Spleen (tissue), 7 donors: Measurements from ENCODE around the gene RABEP1.
A peak's percentile ranks its signal among the peaks of the same experiment; 100 is the strongest.

Experiments
- CTCF ChIP-seq, 11 experiments: fragments of 200-600 bp in 7 of 11; fragments of 450-650 bp in 4 of 11; sonication (generic) in 4 of 11; IDR thresholded peaks in 8 of 11; conservative IDR thresholded peaks in 3 of 11; 1 replicate in 7 of 11; 2 replicates in 4 of 11; pipeline versions ENCODE4 v1.4.0 to v1.8.0; 2016 to 2021; ENCODE audit warnings: antibody characterized with exemption in 11 of 11, inconsistent platforms in 4 of 11, mild to moderate bottlenecking in 1 of 11
- POLR2A ChIP-seq, 3 donors: fragments of 450-650 bp; IDR thresholded peaks; one replicate each; pipeline ENCODE4 v1.5.1; 2017; ENCODE audit warnings: antibody characterized with exemption in 3 of 3, mild to moderate bottlenecking in 1 of 3
- POLR2AphosphoS5 ChIP-seq, 3 donors: sonication (generic); formaldehyde crosslinking; IDR thresholded peaks; one replicate each; pipeline ENCODE4 v1.5.1; 2017; ENCODE audit warnings: antibody characterized with exemption in 3 of 3
- donor health status: DM: no; HTN: no; CAD: no; lungs with moderate emphysema.
- donor health status: DM: no; HTN: no; CAD: no.
- donor health status: DM: no; HTN: no; CAD: no.

GRCh38 chr17:5241861-5242671 lies 40.0 kb upstream of the RABEP1 start:
- TF ChIP-seq CTCF (IDR thresholded peaks at IDR 0.05 in 8 of 11, conservative IDR thresholded peaks at IDR 0.05 in 3 of 11), result peak in 3 of 11 experiments; percentile 8 to 42 (median 10)
- TF ChIP-seq POLR2AphosphoS5 (IDR thresholded peaks at IDR 0.05), result peak in 1 of 3 donors; percentile 30
- no peak for TF ChIP-seq POLR2A (IDR thresholded peaks at IDR 0.05)
